ENCODE measurements around the gene ZFHX3.

ZFHX3 gene

GRCh38 chr16:73056448-73056847 is 8.5 kb upstream of the ZFHX3 start:
- ChIA-PET CTCF (interaction anchor here (0.6 to 0.7 kb wide), 2 partner anchors 14 to 126 kb away, joined by 3 to 4 read pairs; no protein-coding TSS in a partner anchor), POLR2A (interaction anchor here (1.7 kb wide), 1 partner anchor 68 kb away, joined by 4 read pairs; no protein-coding TSS in a partner anchor)
- no peak for DNase-seq (ENCODE audit: extremely low spot score)
- TF ChIP-seq ZNF384 (IDR thresholded peaks at IDR 0.05) (no peak), ARNT (IDR thresholded peaks at IDR 0.05) (no peak), L3MBTL2 (conservative IDR thresholded peaks at IDR 0.05) (no peak), PKNOX1 (IDR thresholded peaks at IDR 0.05) (no peak), BHLHE40 (IDR thresholded peaks at IDR 0.05; ENCODE audit: borderline replicate concordance) (no peak), CTBP1 (IDR thresholded peaks at IDR 0.05; ENCODE audit: borderline replicate concordance) (no peak), NFRKB (IDR thresholded peaks at IDR 0.05) (no peak), SUZ12 (IDR thresholded peaks at IDR 0.05) (no peak), FOXM1 (IDR thresholded peaks at IDR 0.05; ENCODE audit: borderline replicate concordance) (no peak), LEF1 (IDR thresholded peaks at IDR 0.05; ENCODE audit: borderline replicate concordance) (no peak), SP1 (IDR thresholded peaks at IDR 0.05) (no peak), HDGF (IDR thresholded peaks at IDR 0.05; ENCODE audit: borderline replicate concordance) (no peak)

DNA sequence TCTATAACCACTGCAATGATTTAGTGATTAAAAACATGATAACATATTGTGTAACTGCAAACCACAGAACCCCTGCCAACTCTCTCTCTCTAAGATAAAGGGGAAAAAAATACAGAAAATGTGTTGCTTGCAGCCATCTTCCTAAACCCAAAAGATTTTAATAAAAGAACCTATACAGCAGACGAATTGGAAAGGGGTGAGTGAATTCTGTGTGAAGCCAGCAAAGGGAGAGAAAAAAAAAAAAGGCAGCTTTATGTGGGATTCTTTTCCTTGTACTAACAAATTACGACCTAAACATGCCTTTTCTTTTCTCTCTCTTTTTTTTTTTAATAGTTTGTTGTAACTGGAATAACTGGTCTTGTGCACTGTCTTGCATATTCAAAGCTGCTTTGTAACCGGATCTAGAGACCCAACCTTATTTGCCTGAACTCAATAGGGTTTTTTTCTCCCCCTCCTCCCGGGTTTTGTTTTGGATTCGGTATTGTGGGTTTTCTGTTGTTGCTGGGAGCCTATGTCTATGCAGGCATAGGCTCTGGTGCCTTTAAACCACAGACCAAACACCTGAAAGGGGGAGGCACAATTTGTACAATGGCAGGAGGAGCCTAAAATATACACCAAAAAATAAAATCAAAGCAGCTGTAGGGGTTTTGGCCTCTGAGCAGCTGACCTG is 7.0 kb upstream of the ZFHX3 start:
- ChIA-PET CTCF (interaction anchor here (0.6 to 1.3 kb wide), 6 partner anchors 60 to 829 kb away, joined by 3 to 6 read pairs (median 3); no protein-coding TSS in a partner anchor), POLR2A (interaction anchor here (1.6 to 1.9 kb wide), 3 partner anchors 11 to 69 kb away, joined by 3 to 5 read pairs (median 4); no protein-coding TSS in a partner anchor)

DNA sequence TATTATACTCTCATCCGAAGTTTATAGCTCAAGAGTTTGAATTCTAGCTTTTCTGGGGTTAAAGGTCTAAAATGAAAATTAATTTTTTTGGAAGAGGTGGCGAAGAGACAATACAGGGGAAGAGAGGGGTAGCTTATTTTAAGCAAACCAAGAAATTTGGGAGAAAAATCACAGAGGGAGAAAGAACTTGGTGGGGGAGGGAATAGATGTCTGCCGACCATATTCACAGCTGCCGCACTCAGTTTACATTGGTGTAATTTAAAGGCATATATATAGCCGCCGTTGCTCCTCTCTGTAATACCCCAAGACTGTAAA is 6.5 kb upstream of the ZFHX3 start:
- no peak for DNase-seq (ENCODE audit: extremely low spot score)
- ChIA-PET POLR2A (interaction anchor here (1.6 to 1.9 kb wide), 3 partner anchors 10 to 41 kb away, joined by 3 to 5 read pairs (median 5); no protein-coding TSS in a partner anchor), CTCF (interaction anchor here (0.6 to 2.0 kb wide), 7 partner anchors 59 to 829 kb away, joined by 3 to 6 read pairs (median 3); no protein-coding TSS in a partner anchor)
- TF ChIP-seq FOXK2 (IDR thresholded peaks at IDR 0.05) (no peak), LEF1 (IDR thresholded peaks at IDR 0.05; ENCODE audit: borderline replicate concordance) (no peak), CTBP1 (IDR thresholded peaks at IDR 0.05; ENCODE audit: borderline replicate concordance) (no peak), SUZ12 (IDR thresholded peaks at IDR 0.05) (no peak), ZNF384 (IDR thresholded peaks at IDR 0.05) (no peak), HDGF (IDR thresholded peaks at IDR 0.05; ENCODE audit: borderline replicate concordance) (no peak), ELF4 (IDR thresholded peaks at IDR 0.05) (no peak), FOXM1 (IDR thresholded peaks at IDR 0.05; ENCODE audit: borderline replicate concordance) (no peak), SP1 (IDR thresholded peaks at IDR 0.05) (no peak), PKNOX1 (IDR thresholded peaks at IDR 0.05) (no peak; the same call in 1 of the 2 replicates), BHLHE40 (IDR thresholded peaks at IDR 0.05; ENCODE audit: borderline replicate concordance) (no peak), FOXA1 (IDR thresholded peaks at IDR 0.05) (no peak), TARDBP (IDR thresholded peaks at IDR 0.05) (no peak)

More for the DNA sequence above, 7.0 kb upstream of the ZFHX3 start:
- no peak for DNase-seq (ENCODE audit: extremely low spot score)
- TF ChIP-seq ELF4 (IDR thresholded peaks at IDR 0.05), result no peak
- TF ChIP-seq ZNF384 (IDR thresholded peaks at IDR 0.05), result peak; percentile 69; the same call in 1 of the 2 replicates
- no peak for TF ChIP-seq FOXA1 (IDR thresholded peaks at IDR 0.05)
- peak; percentile 73; the same call in 1 of the 2 replicates for TF ChIP-seq PKNOX1 (IDR thresholded peaks at IDR 0.05)

DNA sequence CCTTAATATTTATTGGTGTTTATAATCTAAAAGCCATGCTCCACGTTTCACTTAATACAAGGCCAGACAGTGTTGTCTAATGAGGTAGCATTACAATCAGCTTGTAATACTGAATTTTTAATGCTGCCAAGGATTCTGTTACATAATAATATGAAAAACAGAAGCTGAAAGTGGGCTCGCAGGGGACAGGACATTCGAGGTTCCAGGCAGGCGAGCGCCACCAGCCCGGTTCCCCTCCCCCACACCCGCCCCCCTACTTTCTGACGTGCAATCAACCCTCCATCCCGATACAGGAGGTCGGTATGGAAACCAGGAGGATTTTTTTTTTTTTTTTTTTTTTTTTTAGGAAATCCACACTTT is 6.2 kb upstream of the ZFHX3 start:
- ChIA-PET POLR2A (interaction anchor here (1.6 to 1.9 kb wide), 3 partner anchors 10 to 41 kb away, joined by 3 to 5 read pairs (median 5); no protein-coding TSS in a partner anchor), CTCF (interaction anchor here (0.6 to 2.0 kb wide), 7 partner anchors 59 to 830 kb away, joined by 3 to 6 read pairs (median 4); no protein-coding TSS in a partner anchor)
- DNase-seq (ENCODE audit: extremely low spot score), result no peak
- TF ChIP-seq SUZ12 (IDR thresholded peaks at IDR 0.05), result no peak

DNA sequence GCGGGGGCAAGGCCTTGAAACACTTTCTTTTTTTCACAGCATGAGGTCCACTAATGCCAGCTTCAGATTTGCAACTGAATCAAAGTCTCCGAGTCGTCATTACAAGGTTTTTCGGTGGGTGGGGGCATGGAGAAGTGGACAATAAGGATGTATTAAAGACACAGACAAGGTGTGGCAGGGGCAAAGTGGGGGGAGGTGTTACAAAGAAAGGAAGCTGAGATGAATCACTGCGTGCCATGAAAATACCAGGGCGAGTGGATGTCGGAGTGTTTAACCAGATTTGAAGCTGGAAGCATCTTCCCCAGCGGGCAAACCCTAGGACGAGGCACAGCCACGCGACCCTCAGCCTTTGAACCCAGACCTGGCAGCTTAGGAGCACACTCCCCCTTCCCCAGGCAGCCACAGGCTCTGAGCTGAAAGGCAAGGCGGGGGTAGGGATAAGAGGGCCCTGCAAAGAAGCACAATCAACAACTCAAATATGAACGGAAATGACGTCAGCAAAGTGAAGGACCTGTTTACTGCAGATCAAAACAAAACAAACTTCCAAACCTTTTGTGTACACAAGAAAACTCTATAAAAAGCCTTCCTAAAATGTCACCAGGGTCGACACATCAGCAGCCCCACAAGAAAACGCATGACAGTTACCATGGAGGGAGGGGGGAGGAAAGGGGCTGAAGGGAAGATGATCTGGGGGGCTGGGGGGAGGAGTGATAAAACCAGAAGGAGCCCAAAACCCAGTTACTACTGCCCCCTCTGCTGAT is 5.6 kb upstream of the ZFHX3 start:
- POLR2A ChIA-PET, result interaction anchor here (0.7 to 1.9 kb wide), 5 partner anchors 9 to 136 kb away, joined by 3 to 5 read pairs (median 3); no protein-coding TSS in a partner anchor
- CTCF ChIA-PET, result interaction anchor here (0.9 to 2.0 kb wide), 4 partner anchors 10 to 221 kb away, joined by 4 to 6 read pairs (median 4); no protein-coding TSS in a partner anchor
- DNase-seq (ENCODE audit: extremely low spot score), result no peak
- no peak for TF ChIP-seq BHLHE40 (IDR thresholded peaks at IDR 0.05; ENCODE audit: borderline replicate concordance)
- no peak for TF ChIP-seq HDGF (IDR thresholded peaks at IDR 0.05; ENCODE audit: borderline replicate concordance)
- TF ChIP-seq ELF4 (IDR thresholded peaks at IDR 0.05), result no peak
- TF ChIP-seq SUZ12 (IDR thresholded peaks at IDR 0.05), result no peak
- no peak for TF ChIP-seq TARDBP (IDR thresholded peaks at IDR 0.05)
- TF ChIP-seq L3MBTL2 (conservative IDR thresholded peaks at IDR 0.05), result no peak
- no peak for TF ChIP-seq FOXA1 (IDR thresholded peaks at IDR 0.05)
- no peak for TF ChIP-seq FOXK2 (IDR thresholded peaks at IDR 0.05)
- TF ChIP-seq ARNT (IDR thresholded peaks at IDR 0.05), result no peak

DNA sequence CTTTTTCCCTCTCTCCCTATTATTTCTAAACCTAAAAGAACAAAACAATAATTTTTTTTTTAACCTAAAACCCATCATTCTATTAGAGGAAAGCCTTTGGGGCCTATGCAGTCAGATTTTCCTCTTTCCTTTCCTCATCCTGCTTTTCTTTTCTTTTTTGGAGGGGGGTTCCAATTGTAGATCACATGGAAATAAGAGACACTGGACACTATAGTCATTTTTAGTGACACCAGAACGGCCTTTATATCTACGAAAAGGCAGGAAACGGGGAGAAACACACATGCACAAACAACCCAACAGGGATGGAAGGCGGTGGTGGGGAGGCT is 5.1 kb upstream of the ZFHX3 start:
- no peak for TF ChIP-seq ELF4 (IDR thresholded peaks at IDR 0.05)
- TF ChIP-seq TARDBP (IDR thresholded peaks at IDR 0.05), result no peak
- CTCF ChIA-PET, result interaction anchor here (1.2 to 2.0 kb wide), 3 partner anchors 9 to 220 kb away, joined by 4 to 6 read pairs (median 5); no protein-coding TSS in a partner anchor
- POLR2A ChIA-PET, result interaction anchor here (1.0 to 1.9 kb wide), 3 partner anchors 9 to 91 kb away, joined by 3 to 5 read pairs (median 5); no protein-coding TSS in a partner anchor
- DNase-seq (ENCODE audit: extremely low spot score), result no peak
